H54 (cell line): Measurements from ENCODE around the gene TBRG4.

Source experiments
- DNase-seq: peaks from one replicate; pipeline ENCODE4 v3.0.0; 2011; ENCODE audit warnings: low spot score, mixed read lengths; ENCODE audit not compliant: insufficient read length
- FAIRE-seq: peaks from 3 replicates; lab custom pipeline; 2011; peaks lifted over from hg19 to GRCh38; lab: Jason Lieb, UNC
- POLR2A ChIP-seq: IDR thresholded peaks from 2 replicates; pipeline ENCODE4 v1.6.1; 2011; ENCODE audit warnings: low read depth, mild to moderate bottlenecking, low read length

Gene TBRG4

GRCh38 chr7:45101748-45102147 lies 9.7 kb downstream of the TBRG4 start:
- FAIRE-seq (no peak), DNase-seq (no peak)
- no peak for TF ChIP-seq POLR2A

GRCh38 chr7:45100761-45101480 lies 10.6 kb downstream of the TBRG4 start:
- no peak for TF ChIP-seq POLR2A
- no peak for FAIRE-seq
- DNase-seq = no peak

DNA sequence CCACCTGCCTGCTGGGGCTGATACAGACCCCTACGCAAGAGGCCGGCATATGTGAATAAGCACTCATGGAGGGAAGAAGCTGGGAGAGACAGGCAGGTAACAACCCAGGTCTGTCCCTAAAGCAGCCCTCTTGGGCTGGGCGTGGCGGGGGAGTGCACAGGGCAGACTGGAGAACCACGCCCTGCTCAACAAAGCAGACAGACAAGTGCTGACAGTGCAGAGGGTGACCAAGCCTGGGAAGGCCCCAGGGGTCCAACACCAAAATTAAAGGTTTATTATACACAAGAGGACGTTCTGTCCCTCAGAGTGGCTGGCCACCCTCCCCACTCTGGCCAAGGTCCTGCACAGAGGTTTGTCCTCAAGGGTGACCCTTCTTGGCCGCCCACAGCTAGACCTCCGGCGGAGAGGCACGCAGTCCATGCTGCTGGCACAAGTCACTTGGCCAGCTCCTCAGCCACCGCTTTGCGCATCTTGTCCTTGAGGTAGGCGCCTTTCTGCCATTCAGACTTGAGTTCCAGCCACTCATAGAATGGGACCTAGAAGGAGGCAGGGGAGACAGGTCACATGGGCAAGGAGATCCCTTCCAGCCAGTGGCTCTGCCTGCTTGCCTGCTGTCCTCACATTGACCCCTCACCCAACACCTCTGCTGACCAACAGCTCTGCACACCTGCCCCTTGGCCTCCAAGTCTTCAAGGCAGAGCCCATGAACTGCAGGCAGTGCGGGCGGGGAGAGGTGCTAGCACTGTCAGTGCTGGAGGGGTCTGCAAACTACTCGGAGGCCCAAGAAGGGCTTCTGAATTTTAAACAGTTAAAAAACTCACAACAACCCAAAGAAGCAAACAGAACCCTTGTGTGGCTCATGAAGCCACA lies 11.4 kb downstream of the TBRG4 start:
- FAIRE-seq (no peak), DNase-seq (no peak)
- no peak for TF ChIP-seq POLR2A

GRCh38 chr7:45098983-45099839 lies 12.3 kb downstream of the TBRG4 start:
- DNase-seq (no peak), FAIRE-seq (no peak)
- TF ChIP-seq POLR2A = no peak

- FAIRE-seq = no peak
- no peak for TF ChIP-seq POLR2A
These were observed 18.6 kb downstream of the TBRG4 start for GRCh38 chr7:45092931-45093235.

GRCh38 chr7:45092100-45092930 lies 19.2 kb downstream of the TBRG4 start:
- TF ChIP-seq POLR2A = no peak
- DNase-seq (peak; percentile 98), FAIRE-seq (peak; percentile 82)

More at GRCh38 chr7:45092931-45093235, 18.6 kb downstream of the TBRG4 start:
- no peak for DNase-seq

DNA sequence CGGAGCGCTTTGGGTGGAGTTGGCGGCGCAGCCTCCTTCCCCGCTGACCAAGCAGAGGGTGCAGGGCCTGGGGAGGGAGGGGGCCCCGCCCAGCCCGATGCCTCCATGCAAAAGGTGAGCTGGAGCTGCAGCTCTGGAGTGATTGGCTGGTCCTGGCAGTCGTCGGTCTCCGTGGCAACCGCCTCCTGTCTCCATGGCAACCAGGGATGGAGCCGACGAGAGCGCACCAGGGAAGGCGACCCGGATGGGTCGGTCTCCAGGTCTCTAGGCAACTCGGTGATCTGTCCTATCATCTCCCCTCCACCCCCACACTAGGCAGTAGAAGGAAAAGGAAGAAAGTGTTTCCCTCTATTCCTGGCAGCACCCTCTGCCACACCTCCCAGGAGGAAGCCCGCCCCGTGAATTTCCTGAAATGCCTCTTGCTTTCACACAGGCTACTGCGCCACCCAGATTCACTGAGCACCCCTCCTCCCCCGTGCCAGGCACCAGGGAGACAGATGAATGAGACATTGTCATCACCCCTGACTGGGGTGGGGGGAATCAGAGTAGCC lies 22.1 kb downstream of the TBRG4 start:
- DNase-seq = peak; percentile 94
- no peak for FAIRE-seq

DNA sequence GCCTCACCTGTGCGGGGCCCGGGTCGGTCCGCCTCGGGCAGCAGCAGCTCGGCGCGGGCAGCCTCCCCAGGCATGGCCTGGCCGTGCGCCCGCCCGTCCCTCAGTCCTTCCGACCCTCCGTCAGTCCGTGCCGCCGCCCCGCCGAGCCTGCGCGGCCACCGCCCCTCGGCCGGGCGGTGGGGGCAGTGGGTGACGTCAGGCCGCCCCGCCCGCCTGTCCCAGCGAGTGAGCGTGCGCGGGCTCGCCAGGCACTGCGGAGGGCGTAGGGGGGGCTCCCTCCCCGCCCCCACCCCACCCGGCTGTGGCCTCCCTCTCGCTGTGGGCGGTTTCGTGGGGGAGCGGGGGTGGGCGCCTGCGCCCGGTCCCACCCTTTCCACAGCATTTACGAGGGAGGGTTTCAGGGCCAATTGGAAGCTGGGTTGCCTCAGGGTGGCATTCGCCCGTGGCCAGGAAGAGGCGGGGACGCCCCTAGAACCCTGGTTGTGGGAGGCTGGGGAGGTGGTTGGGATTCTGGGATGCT lies 22.6 kb downstream of the TBRG4 start, which contains the start of gene NACAD:
Gene NACAD (minus strand): TSS at position 149 of the 520 bp plus-strand sequence. CDS start 75 bp downstream, at position 74.
- TF ChIP-seq POLR2A = peak; percentile 71
- DNase-seq = no peak
- no peak for FAIRE-seq

More for the DNA sequence above, 22.1 kb downstream of the TBRG4 start:
- no peak for TF ChIP-seq POLR2A

- DNase-seq (no peak), FAIRE-seq (no peak)
- no peak for TF ChIP-seq POLR2A
These were observed 23.3 kb downstream of the TBRG4 start for GRCh38 chr7:45088146-45088701.

DNA sequence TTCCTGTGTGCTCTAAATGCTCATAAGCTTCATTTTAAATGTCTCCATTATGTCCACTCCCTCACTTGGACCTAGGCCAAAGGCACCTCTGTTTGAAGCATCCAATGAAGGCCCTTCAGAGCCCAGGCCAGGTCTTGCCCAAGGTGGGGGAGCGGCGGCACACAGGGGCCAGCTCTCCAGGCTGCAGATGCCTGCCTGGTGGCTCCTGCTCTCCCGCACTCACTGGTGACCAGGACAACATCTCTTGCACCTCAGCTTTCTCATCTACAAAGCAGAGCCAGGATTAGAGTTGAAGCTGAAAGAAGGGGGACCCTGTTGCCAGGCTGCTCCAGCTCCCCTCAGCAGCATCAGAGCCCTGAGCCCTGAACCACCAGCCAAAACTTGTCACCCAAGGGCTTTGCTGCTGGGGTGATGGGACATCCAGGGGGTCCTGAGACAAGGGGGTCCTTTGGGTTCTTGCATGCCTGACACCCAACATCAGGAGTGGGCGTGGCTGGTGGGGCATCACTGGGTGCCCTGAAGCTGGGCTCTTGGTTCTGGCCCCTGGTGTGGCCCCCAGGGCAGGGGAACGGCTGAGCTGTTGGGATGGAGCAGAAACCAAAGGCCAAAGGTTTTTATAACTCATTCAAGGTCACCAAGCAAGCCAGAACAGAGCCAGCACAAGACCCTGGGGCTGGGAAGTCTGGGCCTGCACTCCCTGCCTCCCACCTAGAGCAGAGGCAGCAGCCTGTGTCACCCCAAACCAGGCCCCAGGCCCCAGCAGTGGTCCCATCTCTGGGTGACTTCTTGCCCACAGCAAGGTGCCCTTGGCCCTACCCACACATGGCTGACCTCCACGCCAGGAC lies 24.0 kb downstream of the TBRG4 start:
- DNase-seq = no peak
- FAIRE-seq = no peak
- no peak for TF ChIP-seq POLR2A

DNA sequence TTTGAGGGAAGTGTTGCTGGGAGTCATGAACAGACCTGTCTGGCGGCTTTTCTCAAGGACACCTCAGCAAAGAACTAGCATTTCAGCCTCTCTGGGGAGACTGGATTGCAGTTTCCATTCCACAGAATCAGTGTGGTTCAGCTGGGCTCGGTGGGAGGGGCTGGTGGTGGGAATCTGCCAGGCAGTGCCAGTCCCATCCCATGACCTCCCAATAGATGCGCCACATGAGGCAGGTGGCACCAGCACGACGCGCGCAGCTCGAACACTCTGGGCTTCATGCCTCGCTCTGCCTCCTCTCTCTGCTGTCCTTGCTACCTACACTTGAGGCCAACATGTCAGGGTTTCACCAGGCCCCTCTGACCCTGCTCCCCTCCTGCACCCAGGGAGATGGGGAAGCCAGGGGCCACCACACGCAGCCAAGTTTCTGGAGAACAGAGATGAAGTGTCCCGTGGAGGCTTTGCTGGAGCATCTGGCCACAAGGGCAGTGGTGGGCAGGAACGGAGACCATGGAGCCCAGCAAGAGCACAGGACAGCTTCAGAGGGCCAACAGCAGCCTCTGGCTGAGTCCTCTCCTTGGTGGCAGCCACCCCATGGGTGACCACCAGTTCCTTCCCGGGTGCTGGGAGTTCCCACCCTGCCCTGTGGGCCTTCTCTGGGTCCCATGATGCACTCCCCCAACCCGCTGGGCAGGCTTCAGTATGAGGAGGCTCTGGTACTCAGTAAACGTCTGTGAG lies 25.0 kb downstream of the TBRG4 start:
- FAIRE-seq = no peak
- no peak for TF ChIP-seq POLR2A
- no peak for DNase-seq
